ENCODE measurements around the gene KLRK1.
"Not testable (repeated sequence)": the region's sequence is repeated elsewhere in the genome, so short reads cannot be mapped to it uniquely, and the experiment has no call there.

The KLRK1 gene

GRCh38 chr12:10381928-10382628, 7.8 kb downstream of the KLRK1 start:
- TF ChIP-seq CTCF (IDR thresholded peaks at IDR 0.05; ENCODE audit: low read depth, low read length) = no peak
- no peak overlapping the region for H3K4me3 ChIP-seq (ENCODE audit: low read depth, low read length)

- H3K4me3 ChIP-seq (ENCODE audit: low read depth, low read length) = not testable (repeated sequence)
Measured at GRCh38 chr12:10378737-10379136, 11.1 kb downstream of the KLRK1 start.

- H3K4me3 ChIP-seq (ENCODE audit: low read depth, low read length) = no peak overlapping the region
- no peak for TF ChIP-seq CTCF (IDR thresholded peaks at IDR 0.05; ENCODE audit: low read depth, low read length)
Measured at GRCh38 chr12:10374624-10375018, 15.2 kb downstream of the KLRK1 start.

- H3K4me3 ChIP-seq (ENCODE audit: low read depth, low read length) = no peak overlapping the region
- no peak for TF ChIP-seq CTCF (IDR thresholded peaks at IDR 0.05; ENCODE audit: low read depth, low read length)
Measured at GRCh38 chr12:10372559-10372958, 17.3 kb downstream of the KLRK1 start.

- not testable (repeated sequence) for H3K4me3 ChIP-seq (ENCODE audit: low read depth, low read length)
Measured at GRCh38 chr12:10371893-10372535, 17.8 kb downstream of the KLRK1 start.

- TF ChIP-seq CTCF (IDR thresholded peaks at IDR 0.05; ENCODE audit: low read depth, low read length) = no peak
- no peak overlapping the region for H3K4me3 ChIP-seq (ENCODE audit: low read depth, low read length)
Measured at GRCh38 chr12:10369557-10370415, 20.1 kb downstream of the KLRK1 start.

GRCh38 chr12:10368206-10369171, 21.4 kb downstream of the KLRK1 start:
- no peak for TF ChIP-seq CTCF (IDR thresholded peaks at IDR 0.05; ENCODE audit: low read depth, low read length)
- H3K4me3 ChIP-seq (ENCODE audit: low read depth, low read length) = no peak overlapping the region

- H3K4me3 ChIP-seq (ENCODE audit: low read depth, low read length) = not testable (repeated sequence)
Measured at GRCh38 chr12:10367714-10368113, 22.1 kb downstream of the KLRK1 start.
